Astrocyte of the cerebellum (primary cell): ENCODE data around the gene PBX3.

Experiments used
- DNase-seq: peaks from one replicate; pipeline ENCODE4 v3.0.0-alpha.2; 2011; ENCODE audit warnings: low read depth
- H3K4me3 ChIP-seq: 2 replicates; pipeline ENCODE4 v1.5.1; 2011; ENCODE audit warnings: mild to moderate bottlenecking, low read depth, low read length, moderate library complexity
- in situ Hi-C: cut with HindIII; loops from 2 replicates; pipeline ENCODE4 v1.10.0; 2017; ENCODE audit warnings: low sequenced_read_pairs
- TF ChIP-seq, protein P1 (sequence below): IDR thresholded peaks from 2 replicates; pipeline ENCODE4 v1.5.1; 2012; ENCODE audit warnings: low read length, low read depth, moderate library complexity, mild to moderate bottlenecking; ENCODE audit errors: missing control alignments

PBX3 gene

DNA sequence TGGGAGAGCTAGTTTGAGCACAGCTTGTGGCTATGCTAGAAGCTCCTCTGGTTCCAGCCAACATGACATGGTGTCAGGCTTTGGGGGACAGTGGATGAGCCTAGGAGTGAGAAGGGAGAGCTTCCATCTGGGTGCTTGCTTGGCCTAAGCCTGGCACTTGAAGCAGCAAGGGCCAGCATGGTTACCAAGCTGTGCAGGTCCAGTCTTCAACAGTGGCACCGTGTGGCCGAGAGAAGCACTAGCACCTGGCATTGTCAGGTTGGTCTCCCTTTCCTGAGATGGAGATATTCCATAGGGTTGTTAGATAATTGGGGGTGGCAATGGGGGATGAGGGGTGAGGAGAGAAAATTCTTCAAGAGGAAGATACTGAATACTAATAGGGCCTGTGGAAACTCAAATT is 261.9 kb downstream of the PBX3 start:
- TF ChIP-seq, protein P1, sequence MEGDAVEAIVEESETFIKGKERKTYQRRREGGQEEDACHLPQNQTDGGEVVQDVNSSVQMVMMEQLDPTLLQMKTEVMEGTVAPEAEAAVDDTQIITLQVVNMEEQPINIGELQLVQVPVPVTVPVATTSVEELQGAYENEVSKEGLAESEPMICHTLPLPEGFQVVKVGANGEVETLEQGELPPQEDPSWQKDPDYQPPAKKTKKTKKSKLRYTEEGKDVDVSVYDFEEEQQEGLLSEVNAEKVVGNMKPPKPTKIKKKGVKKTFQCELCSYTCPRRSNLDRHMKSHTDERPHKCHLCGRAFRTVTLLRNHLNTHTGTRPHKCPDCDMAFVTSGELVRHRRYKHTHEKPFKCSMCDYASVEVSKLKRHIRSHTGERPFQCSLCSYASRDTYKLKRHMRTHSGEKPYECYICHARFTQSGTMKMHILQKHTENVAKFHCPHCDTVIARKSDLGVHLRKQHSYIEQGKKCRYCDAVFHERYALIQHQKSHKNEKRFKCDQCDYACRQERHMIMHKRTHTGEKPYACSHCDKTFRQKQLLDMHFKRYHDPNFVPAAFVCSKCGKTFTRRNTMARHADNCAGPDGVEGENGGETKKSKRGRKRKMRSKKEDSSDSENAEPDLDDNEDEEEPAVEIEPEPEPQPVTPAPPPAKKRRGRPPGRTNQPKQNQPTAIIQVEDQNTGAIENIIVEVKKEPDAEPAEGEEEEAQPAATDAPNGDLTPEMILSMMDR, result peak; percentile 18
- no peak for DNase-seq
- no peak overlapping the region for H3K4me3 ChIP-seq
- in situ Hi-C loops, result no loop called here

DNA sequence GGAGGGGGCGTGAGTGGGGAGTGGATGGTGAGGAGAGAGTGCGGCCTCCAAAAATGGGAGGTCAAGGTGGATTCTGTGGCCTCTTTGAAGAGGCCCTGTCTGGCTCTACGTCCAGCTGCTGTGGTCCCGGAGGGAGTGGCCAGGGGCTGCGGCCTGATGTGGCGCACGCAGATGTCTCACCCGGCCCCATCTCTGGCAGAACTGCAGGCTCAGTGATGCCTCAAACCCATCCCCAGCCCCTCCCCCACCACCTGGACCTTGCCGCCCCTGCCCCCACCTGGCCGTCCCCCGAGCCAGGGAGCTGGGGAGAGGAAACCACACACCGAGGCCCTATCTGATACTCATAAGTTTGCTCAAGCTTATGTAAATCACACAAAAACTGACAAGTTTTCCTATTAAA is 267.6 kb downstream of the PBX3 start:
- in situ Hi-C loops, result no loop called here
- TF ChIP-seq, protein P1, result no peak
- no peak overlapping the region for H3K4me3 ChIP-seq
- DNase-seq, result no peak

DNA sequence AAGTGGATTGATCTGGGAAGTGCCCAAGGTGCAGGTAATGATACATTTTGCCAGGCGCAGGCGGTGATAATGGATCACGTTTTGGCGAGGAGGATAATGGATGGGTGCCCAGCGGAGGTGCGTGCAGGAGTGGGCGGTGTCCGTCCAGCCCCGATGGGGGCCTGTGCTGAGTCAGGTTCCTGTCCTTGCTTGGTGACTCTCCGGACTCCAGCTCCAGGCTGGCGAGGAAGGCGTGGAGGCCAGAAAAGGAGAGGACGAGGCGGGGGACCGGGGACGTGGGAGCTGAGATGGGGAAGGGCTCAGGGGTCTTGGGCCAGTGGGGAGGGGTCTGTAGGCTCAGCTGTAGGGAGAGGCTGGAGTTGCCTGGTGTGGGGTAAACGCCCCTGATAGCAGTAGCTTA is 268.3 kb downstream of the PBX3 start:
- in situ Hi-C loops, result no loop called here
- TF ChIP-seq, protein P1, result no peak
- no peak for DNase-seq
- H3K4me3 ChIP-seq, result no peak overlapping the region

DNA sequence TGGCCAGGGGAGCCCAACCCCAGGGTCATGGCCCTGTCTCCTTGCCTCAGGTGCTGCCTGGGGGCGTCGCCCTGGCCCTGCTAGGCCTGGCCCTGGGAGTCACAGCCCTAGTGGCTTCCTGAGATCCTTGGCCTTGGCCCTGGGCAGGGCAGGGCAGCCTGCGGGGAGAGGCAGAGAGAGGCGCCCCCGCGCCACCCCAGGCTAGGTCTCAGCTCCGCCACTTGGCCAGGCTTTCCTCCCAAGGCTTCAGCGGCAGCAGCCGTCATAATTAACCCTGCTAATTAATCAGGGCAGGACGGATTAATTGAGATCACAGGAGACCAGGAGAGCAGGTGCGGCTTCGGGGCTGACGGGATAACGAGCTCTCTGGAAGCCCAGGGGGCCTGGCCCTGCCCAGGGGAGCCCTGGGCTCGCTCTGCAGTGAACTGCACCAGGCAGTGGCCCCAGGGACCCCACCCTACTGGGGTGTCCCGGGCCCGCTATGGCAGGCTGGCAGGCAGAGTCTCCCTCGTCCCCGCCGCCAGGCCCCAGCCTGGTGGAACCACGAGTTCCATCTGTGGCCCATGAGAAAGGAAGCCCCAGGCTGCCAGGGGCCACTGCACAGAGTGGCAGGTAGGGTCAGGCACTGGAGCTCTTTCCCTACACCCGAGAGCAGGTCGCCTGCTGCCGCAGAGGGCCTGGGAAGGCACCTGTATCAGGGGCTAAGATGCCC is 269.6 kb downstream of the PBX3 start:
- no peak overlapping the region for H3K4me3 ChIP-seq
- no peak for DNase-seq
- in situ Hi-C loops, result no loop called here
- TF ChIP-seq, protein P1, result no peak
